22Rv1 (cell line): Measurements from ENCODE around the gene GLI2.

Experiments
- CTCF ChIP-seq: fragments of 450-650 bp; IDR thresholded peaks from 2 replicates; pipeline ENCODE4 v1.5.1; 2017; ENCODE audit warnings: mild to moderate bottlenecking
- ZFX ChIP-seq: fragments of 450-650 bp; IDR thresholded peaks from 2 replicates; pipeline ENCODE4 v1.6.1; 2017; ENCODE audit warnings: antibody characterized with exemption, borderline replicate concordance

GRCh38 chr2:120733238-120733932 is 2.3 kb upstream of the GLI2 start:
- no peak for TF ChIP-seq CTCF
- no peak for TF ChIP-seq ZFX
